ENCODE data around the gene HOOK1. TPM values are rescaled to one million over a fixed set of nuclear protein-coding genes. Genes with fewer than 3 reads are reported as not detected.

HOOK1 gene
- total and polyA plus RNA-seq, 2 of the 13 experiments (the other 11 are each of a cell fraction or from before 2014, with no cell fraction given), result 11.3 to 24.2 TPM

DNA sequence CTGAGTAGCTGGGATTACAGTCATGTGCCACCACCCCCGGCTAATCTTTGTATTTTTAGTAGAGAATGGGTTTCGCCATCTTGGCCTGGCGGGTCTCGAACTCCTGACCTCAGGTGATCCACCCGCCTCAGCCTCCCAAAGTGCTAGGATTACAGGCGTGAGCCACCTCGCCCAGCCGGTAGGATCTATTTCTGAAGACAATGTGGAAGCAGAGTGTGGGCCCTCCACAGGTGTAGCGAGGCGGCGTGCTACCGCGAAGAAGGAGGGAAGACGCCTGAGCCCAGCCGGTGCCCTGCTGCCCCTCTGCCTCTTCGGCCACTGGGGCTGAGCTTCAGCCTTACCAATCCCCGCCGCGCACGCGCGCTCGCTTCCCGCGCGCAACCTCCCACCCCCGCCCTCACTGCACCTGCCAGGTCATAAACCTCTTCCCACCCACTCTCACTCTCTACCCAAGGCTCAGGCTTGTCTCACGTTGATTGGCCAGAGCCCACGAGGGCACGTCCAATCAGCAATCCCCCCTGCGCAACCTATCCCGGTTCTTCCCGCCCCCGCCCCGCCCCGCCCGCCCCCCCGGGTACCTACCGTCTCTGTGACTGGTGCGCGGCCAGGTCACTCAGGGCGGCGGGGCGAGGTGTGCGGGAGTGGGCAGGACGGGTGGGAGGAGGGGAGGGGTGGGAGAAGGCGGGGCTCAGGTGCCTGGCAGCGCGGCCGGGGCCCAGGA lies 409 bp upstream of the HOOK1 start (continued):
- TF ChIP-seq, protein P1, sequence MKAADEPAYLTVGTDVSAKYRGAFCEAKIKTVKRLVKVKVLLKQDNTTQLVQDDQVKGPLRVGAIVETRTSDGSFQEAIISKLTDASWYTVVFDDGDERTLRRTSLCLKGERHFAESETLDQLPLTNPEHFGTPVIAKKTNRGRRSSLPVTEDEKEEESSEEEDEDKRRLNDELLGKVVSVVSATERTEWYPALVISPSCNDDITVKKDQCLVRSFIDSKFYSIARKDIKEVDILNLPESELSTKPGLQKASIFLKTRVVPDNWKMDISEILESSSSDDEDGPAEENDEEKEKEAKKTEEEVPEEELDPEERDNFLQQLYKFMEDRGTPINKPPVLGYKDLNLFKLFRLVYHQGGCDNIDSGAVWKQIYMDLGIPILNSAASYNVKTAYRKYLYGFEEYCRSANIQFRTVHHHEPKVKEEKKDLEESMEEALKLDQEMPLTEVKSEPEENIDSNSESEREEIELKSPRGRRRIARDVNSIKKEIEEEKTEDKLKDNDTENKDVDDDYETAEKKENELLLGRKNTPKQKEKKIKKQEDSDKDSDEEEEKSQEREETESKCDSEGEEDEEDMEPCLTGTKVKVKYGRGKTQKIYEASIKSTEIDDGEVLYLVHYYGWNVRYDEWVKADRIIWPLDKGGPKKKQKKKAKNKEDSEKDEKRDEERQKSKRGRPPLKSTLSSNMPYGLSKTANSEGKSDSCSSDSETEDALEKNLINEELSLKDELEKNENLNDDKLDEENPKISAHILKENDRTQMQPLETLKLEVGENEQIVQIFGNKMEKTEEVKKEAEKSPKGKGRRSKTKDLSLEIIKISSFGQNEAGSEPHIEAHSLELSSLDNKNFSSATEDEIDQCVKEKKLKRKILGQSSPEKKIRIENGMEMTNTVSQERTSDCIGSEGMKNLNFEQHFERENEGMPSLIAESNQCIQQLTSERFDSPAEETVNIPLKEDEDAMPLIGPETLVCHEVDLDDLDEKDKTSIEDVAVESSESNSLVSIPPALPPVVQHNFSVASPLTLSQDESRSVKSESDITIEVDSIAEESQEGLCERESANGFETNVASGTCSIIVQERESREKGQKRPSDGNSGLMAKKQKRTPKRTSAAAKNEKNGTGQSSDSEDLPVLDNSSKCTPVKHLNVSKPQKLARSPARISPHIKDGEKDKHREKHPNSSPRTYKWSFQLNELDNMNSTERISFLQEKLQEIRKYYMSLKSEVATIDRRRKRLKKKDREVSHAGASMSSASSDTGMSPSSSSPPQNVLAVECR (CRISPR knock-in tag; IDR thresholded peaks at IDR 0.05; ENCODE audit: borderline replicate concordance), result no peak
- TF ChIP-seq SMAD3 (CRISPR knock-in tag; IDR thresholded peaks at IDR 0.05), result peak; percentile 36; the same call in 1 of the 2 replicates
- 0 out of 2 replicates have a peak, but pooled peaks have one; percentile 19 for TF ChIP-seq ELF3 (CRISPR knock-in tag; IDR thresholded peaks at IDR 0.05)
- no peak; the same call in 1 of the 2 replicates for TF ChIP-seq SALL2 (CRISPR knock-in tag; IDR thresholded peaks at IDR 0.05)
- TF ChIP-seq, protein P2, sequence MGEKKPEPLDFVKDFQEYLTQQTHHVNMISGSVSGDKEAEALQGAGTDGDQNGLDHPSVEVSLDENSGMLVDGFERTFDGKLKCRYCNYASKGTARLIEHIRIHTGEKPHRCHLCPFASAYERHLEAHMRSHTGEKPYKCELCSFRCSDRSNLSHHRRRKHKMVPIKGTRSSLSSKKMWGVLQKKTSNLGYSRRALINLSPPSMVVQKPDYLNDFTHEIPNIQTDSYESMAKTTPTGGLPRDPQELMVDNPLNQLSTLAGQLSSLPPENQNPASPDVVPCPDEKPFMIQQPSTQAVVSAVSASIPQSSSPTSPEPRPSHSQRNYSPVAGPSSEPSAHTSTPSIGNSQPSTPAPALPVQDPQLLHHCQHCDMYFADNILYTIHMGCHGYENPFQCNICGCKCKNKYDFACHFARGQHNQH (CRISPR knock-in tag; IDR thresholded peaks at IDR 0.05), result peak; percentile 63; the same call in 1 of the 2 replicates
- TF ChIP-seq, protein P3, sequence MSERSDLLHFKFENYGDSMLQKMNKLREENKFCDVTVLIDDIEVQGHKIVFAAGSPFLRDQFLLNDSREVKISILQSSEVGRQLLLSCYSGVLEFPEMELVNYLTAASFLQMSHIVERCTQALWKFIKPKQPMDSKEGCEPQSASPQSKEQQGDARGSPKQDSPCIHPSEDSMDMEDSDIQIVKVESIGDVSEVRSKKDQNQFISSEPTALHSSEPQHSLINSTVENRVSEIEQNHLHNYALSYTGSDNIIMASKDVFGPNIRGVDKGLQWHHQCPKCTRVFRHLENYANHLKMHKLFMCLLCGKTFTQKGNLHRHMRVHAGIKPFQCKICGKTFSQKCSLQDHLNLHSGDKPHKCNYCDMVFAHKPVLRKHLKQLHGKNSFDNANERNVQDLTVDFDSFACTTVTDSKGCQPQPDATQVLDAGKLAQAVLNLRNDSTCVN (CRISPR knock-in tag; IDR thresholded peaks at IDR 0.05; ENCODE audit: borderline replicate concordance), result 0 out of 2 replicates have a peak, but pooled peaks have one; percentile 32
- peak; percentile 50 for TF ChIP-seq SP4 (CRISPR knock-in tag; IDR thresholded peaks at IDR 0.05)
- TF ChIP-seq MAFK (conservative IDR thresholded peaks at IDR 0.05 in 1 of 2, IDR thresholded peaks at IDR 0.05 in 1 of 2; ENCODE audit: low read length in 2 of 2), result no peak
- TF ChIP-seq ZNF543 (CRISPR knock-in tag; IDR thresholded peaks at IDR 0.05), result no peak
- TF ChIP-seq, protein P4, sequence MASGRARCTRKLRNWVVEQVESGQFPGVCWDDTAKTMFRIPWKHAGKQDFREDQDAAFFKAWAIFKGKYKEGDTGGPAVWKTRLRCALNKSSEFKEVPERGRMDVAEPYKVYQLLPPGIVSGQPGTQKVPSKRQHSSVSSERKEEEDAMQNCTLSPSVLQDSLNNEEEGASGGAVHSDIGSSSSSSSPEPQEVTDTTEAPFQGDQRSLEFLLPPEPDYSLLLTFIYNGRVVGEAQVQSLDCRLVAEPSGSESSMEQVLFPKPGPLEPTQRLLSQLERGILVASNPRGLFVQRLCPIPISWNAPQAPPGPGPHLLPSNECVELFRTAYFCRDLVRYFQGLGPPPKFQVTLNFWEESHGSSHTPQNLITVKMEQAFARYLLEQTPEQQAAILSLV (CRISPR knock-in tag; IDR thresholded peaks at IDR 0.05; ENCODE audit: borderline replicate concordance), result peak; percentile 80; the same call in 1 of the 2 replicates
- peak; percentile 33; the same call in 1 of the 2 replicates for TF ChIP-seq ZNF501 (CRISPR knock-in tag; IDR thresholded peaks at IDR 0.05)
- TF ChIP-seq, protein P5, sequence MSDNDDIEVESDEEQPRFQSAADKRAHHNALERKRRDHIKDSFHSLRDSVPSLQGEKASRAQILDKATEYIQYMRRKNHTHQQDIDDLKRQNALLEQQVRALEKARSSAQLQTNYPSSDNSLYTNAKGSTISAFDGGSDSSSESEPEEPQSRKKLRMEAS (IDR thresholded peaks at IDR 0.05), result peak; percentile 68
- TF ChIP-seq ADNP (CRISPR knock-in tag; IDR thresholded peaks at IDR 0.05), result peak; percentile 94
- TF ChIP-seq ZMYM3 (CRISPR knock-in tag; IDR thresholded peaks at IDR 0.05), result peak; percentile 98
- peak; percentile 54; the same call in 1 of the 2 replicates for TF ChIP-seq ZNF768 (CRISPR knock-in tag; IDR thresholded peaks at IDR 0.05)
- TF ChIP-seq ZKSCAN1 (IDR thresholded peaks at IDR 0.05; ENCODE audit: low read length), result no peak
- TF ChIP-seq RBAK (CRISPR knock-in tag; IDR thresholded peaks at IDR 0.05), result no peak
- no peak for TF ChIP-seq FOSL2 (CRISPR knock-in tag; IDR thresholded peaks at IDR 0.05)
- no peak for TF ChIP-seq ZNF724P (CRISPR knock-in tag; IDR thresholded peaks at IDR 0.05; ENCODE audit: borderline replicate concordance)
- TF ChIP-seq NONO (IDR thresholded peaks at IDR 0.05), result no peak
- 0 out of 2 replicates have a peak, but pooled peaks have one; percentile 18 for TF ChIP-seq NONO (CRISPR knock-in tag; conservative IDR thresholded peaks at IDR 0.05)
- peak; percentile 79; the same call in 1 of the 2 replicates for TF ChIP-seq AHR (CRISPR knock-in tag; IDR thresholded peaks at IDR 0.05)

Data from HepG2 (cell line).